ENCODE data around the gene TMEM222.
A peak's percentile ranks its signal among the peaks of the same experiment; 100 is the strongest.

- no peak for TF ChIP-seq CREB1 (CRISPR knock-in tag; IDR thresholded peaks at IDR 0.05)
- peak; percentile 91 for TF ChIP-seq CTCF (IDR thresholded peaks at IDR 0.05)
- no peak for TF ChIP-seq FOXP1 (CRISPR knock-in tag; IDR thresholded peaks at IDR 0.05; ENCODE audit: borderline replicate concordance)
- TF ChIP-seq ZNF512 (CRISPR knock-in tag; IDR thresholded peaks at IDR 0.05; ENCODE audit: borderline replicate concordance): no peak
- no peak for TF ChIP-seq NFYB (CRISPR knock-in tag; conservative IDR thresholded peaks at IDR 0.05; ENCODE audit: low read depth)
- no peak for TF ChIP-seq JUN (CRISPR knock-in tag; IDR thresholded peaks at IDR 0.05)
- no peak for TF ChIP-seq MAX (CRISPR knock-in tag; IDR thresholded peaks at IDR 0.05)
Measured at GRCh38 chr1:27284425-27285273, 37.3 kb upstream of the TMEM222 start.
